GM18511 (cell line): ENCODE results near the gene SETBP1.

Experiments
- ATAC-seq: cut with Tn5 transposase; IDR thresholded peaks from one replicate; pipeline ENCODE4 v1.9.1; 2021; ENCODE audit warnings: mild to moderate bottlenecking, moderate library complexity; ENCODE audit not compliant: unreplicated experiment

SETBP1 gene

DNA sequence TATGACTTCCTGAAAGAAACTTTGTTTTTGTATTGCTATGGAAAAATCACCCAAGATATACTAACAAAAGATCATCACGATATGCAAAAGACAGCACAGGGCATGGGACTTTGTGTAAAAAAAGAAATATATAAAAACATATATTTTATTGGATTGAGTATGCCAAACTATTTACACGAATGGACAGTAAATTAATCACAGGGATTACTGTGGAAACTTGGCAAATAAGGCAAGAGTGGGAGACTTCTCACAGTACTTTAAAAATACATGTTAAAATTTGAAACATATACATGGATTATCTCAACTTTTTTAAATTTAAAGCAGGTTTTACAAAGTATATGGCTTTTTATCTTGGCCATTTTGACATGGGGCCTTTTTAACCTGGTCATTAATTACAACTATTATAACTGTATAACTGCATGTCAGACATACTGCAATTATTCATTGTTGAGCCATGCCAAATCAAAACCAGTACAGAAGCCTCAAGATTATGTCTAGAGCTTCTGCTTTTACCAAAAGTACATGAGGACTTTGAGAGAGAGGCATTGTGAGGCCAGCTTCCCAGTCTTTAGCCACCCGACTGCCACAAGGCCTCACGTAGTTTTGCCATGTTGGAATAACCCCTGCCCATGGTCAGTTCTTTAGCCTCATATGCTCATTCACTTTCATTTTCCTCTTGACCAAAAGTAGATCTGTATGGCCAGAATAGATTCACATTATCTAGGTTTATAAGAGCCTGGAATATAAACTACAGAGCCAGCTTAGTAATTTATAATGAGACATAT is 419.8 kb downstream of the SETBP1 start:
- ATAC-seq: no peak

DNA sequence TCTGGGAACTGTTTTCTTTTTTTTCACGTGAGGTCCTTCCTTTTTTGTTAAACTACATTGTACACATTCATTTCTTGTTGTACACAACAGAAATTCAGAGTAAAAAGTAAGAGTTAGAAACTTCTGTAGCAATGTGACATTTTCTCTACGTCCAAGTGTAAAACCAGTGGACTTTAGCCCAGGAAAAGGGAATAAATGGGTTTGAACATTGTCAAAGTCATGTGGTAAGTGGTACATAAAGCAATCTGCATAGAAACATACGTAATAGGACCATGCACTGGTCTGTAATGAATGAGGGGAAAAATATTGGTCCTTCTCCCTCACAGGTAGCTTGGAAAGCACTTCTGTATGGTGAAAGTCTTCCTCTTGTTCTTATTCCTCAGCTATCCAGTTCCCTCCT is 421.4 kb downstream of the SETBP1 start:
- ATAC-seq: no peak

DNA sequence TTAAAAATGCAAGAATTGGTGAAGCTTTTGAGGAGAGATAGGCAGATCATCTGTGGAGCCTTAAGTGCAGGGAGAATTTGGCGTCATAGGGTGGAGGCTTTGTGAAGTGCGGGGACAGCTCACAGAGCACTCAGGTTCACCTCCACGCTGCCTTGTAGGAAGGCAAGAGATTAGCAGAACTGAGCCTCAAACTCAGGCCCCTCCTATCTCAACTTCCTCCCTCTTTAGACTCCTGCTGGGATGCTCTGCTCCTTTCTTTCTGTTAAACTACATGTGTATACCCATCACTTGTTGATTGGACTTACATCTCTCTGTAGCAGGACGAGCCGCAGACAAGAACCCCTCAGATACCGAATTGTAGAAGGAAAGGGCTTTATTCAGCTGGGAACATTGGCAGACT is 422.2 kb downstream of the SETBP1 start:
- peak; percentile 19 for ATAC-seq

DNA sequence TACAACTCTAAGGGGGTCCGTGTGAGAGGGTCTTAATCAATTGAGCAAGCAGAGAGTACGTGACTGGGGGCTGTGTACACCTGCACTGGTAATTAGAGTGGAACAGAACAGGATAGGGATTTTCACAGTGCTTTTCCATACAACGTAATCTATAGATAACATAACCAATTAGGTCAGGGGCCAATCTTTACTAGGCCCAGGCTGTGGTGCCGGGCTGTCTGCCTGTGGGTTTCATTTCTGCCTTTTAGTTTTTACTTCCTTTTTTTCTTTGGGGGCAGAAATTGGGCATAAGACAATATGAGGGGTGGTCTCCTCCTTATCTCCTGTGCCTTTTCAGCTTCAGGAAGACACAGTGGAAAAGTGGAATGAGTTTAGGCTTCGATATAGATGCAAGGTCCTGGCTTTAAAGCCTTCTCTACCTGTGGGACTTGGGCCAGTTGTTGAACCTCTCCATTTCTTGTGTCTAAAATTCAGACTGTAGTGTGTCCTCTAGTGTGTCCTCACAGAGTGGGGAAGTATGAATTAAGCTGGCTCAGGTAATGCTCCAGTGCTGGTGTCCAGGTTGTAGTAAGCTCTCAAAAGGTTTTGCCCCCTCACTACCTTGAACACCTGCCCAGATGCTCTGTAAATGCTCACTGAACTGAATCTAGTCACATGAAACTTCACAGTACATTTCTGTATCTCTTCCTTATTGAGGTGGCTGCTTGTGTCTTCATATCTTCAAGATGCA is 422.8 kb downstream of the SETBP1 start:
- ATAC-seq: peak; percentile 65

DNA sequence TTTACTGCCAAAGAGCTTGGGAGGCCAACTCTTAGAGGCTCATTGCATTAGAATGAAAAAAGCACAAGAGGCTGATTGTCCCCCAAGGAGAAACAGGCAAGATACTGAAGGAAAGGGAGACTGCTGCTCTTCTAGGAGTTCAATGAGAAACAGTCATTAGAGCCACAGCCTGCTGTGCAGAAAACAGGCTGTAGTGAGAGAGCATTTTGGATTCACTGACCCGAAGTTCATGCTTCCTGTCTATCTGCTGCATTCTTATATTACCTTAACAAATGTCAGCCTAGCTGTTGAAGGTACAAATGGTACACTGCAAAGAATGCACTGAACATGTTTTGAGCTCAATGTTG is 423.3 kb downstream of the SETBP1 start:
- peak; percentile 35 for ATAC-seq

DNA sequence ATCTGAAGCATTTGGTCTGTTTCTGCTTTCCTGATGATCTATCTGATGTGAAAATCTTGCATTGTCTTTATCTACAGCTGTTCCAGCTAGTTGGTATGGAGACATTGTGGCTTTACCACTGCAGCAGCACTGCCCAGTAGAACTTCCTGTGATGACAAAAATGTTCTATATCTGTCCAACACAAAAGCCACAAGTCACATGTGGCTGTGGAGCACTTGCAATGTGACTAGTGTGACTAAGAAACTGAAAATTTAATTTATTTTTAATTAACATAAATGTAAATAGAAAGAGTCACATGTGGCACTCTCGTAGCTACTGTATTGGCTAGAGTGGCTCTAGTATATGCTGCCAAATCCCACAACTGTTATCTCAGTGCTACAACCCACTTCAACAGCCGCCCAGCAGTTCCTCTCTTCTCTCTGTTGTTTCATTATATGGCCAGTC is 425.7 kb downstream of the SETBP1 start:
- peak; percentile 79 for ATAC-seq

DNA sequence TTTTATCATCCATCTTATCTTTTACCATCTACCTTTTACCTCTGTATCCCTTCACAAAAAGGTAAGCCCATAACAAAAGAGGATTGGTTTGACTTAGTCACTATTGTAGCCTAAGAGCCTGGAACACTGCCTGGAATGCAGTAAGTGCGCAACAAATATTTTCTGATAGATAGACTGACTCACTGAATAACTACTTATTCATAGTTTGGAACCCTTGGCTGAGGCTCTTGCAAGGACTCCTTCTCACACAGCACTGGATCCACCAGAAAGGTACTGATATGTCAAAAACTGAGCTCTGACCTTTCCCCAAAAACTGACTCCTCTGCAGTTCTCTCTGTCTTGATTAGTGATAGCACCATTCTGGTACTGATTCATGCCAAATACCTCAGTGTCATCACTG is 426.7 kb downstream of the SETBP1 start:
- no peak for ATAC-seq

DNA sequence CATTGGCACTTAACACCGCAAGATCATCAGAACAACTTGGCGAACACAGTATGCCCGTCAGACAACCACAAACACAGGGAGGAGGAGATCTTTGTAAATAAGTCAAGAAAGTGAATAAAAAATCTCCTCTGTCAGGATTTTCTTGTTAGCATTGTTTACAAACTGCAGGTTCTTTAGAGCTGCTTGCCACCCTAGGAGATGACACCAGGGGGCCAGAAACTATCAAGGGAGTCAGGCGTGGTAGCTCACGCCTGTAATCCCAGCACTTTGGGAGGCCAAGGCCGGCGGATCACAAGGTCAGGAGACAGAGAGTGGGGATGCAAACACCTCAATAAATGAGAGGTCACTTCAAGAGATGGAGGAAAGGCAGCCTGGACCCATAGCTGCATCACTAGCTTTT is 428.1 kb downstream of the SETBP1 start:
- ATAC-seq: no peak

DNA sequence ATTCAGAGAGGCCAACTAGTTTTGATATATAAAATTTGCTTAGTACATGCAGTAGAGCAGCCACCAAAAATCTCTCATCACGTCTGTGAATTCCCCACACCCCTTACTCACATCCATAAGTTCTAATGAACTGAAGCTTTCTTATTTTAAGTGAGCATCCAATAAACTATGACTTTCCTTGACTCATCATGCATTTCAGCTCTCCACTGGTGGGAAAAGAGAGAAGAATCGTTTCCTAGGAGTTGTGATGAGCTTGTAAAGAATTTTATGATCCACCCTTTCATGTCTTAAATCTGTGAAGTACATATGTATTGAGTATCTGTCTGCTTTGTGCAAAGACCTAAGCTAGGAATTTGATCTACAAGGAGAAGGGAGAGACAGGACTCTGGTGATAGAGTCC is 428.6 kb downstream of the SETBP1 start:
- no peak for ATAC-seq

DNA sequence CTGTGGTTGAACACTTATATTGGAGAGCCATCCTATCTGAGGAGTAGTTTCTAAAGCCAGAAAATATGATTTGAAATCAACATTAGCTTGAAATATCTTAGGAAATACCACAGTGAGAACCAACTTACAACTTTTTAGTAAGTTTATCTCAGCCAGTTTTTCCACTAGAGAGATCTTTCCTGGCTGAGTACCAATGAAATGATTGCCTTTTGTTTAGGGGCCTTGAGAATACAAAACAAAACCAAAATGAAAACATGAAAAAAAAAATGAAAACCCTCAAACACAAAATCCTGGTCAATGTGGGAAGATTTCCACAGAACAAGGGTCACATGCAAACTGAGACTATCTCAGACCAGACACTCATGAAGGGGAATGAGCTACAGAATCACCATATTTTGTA is 429.0 kb downstream of the SETBP1 start:
- ATAC-seq: no peak

DNA sequence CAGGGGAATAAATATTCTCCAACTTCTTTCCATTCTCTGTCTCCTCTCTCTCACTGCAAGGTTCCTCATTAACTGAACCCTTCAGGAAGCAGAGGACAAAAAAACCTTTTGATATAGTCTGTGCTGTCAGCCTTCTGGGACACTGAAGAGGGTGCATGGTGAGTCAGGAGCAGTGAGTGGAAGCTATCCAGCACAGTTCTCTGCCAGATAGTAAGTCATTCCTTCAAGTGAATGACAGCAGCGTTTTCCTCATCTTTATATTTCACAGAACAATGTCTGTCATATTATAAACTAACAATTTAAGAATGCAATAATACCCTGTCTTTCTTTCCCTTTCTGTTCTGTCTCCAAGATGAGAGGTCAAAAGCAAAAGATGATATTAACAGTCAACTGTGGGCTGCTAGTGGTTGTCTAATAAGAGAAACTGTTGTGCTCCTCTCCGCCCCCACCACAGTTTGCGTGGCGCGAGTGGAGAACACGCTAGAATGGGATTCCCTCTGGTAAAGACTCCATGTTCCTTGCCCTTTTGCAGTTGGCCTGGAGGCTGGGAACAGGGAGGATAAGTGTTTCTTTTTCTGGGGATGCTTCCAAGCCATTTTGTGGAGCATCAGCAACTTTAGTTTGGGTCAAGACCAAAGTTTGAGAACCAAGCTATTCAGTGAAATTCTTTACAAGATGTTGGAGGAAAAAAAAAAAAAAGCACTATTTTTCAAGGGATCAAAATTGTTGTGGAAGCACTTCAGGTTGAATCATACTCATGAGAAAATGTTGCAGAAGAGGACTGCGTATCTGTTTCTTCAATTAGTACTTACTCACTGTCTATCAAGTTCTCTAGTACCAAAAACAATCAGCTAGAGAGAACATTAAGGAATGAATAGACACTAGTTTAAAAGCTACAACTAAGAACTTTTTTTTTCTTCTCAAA is 430.2 kb downstream of the SETBP1 start:
- no peak for ATAC-seq

DNA sequence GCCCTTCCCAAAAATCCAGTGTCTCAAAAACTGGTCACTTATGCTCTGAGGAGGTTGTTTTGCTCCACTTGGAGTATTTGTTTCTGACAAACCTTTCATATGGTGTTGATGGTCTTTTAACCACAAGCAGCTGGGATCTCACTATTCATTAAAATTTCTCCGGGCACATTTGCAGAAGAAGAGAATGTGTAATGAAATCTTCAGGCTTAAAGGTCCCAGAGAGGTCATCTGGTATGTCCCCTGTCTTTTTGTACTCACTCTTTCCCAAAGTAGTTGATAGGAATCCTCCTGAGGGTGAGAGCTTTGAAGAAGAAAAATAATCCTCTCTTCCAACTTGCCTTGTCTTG is 430.8 kb downstream of the SETBP1 start:
- ATAC-seq: no peak

DNA sequence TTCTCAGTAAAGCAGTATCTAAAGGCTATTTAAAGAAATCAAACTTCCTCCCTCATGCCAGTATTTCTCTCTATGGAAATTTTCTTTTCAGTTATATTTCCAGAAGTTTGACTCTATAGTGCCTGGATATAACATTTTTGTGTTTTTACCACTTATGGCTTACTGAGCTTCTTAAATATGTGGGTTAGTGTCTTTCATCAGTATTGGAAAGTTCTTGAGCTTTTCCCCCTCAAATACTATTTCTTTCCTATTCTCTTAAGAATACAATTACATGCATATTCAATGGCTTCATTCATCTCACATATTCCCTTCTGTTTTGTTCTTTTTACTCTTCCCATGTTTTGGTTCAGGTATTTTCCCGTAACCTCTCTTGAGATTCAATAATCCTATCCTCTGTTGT is 432.0 kb downstream of the SETBP1 start:
- ATAC-seq: no peak

DNA sequence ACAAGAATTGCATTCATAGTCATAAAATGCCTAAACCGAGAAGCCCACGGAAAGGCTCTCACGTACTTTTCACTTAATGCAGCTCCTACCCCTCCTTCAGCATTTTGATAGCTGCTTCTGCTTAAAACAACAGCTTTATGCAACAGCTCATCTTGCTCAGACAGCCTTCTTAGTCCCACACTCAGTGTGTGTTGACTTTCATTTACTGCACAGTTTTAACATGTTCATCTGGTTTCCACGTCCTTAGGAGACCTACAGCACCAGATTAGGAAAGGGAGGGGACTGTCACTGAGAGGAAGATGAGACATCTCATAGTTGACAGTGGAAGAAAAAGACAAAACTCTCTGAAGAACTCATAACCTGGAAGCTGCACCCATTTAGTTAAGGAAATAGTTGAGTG is 435.4 kb downstream of the SETBP1 start:
- no peak for ATAC-seq
